ENCODE measurements around the gene TBCK. TPM values are rescaled to one million over a fixed set of nuclear protein-coding genes. Genes with fewer than 3 reads are reported as not detected.

The TBCK gene
- total and polyA plus RNA-seq, 2 donors (not counting 1 experiment from before 2014, with no cell fraction given): 17.5 to 86.1 TPM

- intact Hi-C loops (cut with micrococcal nuclease): no loop called here
- Mint-ChIP-seq H3K9me3 (ENCODE audit: insufficient read depth) (no peaks in the 10 kb centered on the region), H3K4me1 (no peaks in the 10 kb centered on the region), H3K27me3 (no peaks in the 10 kb centered on the region), H3K4me3 (no peak overlapping the region), H3K27ac (no peak overlapping the region)
- no CpG with 5 or more reads among the region's 4 CpGs for WGBS (ENCODE audit: insufficient coverage)
- ATAC-seq (ENCODE audit: low read depth) (no peak), DNase-seq (no peak)
- Histone ChIP-seq H3K36me3 (replicated peaks in 1 of 2; ENCODE audit: control extremely low read depth in 1 of 2, control insufficient read depth in 1 of 2, extremely low read depth in 1 of 2, insufficient read depth in 2 of 2, low read length in 1 of 2) (peaks cover 3 to 29% of the 10 kb centered on the region in 2 experiments), H2AFZ (ENCODE audit: insufficient read depth, low read depth, low read length, poor library complexity, severe bottlenecking) (no peak overlapping the region), H3K27me3 (replicated peaks in 1 of 4; ENCODE audit: control extremely low read depth in 1 of 4, control insufficient read depth in 3 of 4, insufficient read depth in 4 of 4, low read length in 3 of 4) (no peaks in the 10 kb centered on the region), H3K27ac (ENCODE audit: low read length in 2 of 2) (no peak overlapping the region), H3K4me2 (replicated peaks; ENCODE audit: low read depth, low read length, poor library complexity, severe bottlenecking) (no peak overlapping the region), H3K4me1 (ENCODE audit: control insufficient read depth in 2 of 2, insufficient read depth in 2 of 2, low read length in 2 of 2) (no peaks in the 10 kb centered on the region), H4K20me1 (ENCODE audit: control insufficient read depth, insufficient read depth, low read length, poor library complexity, severe bottlenecking) (no peaks in the 10 kb centered on the region), H3K9me3 (ENCODE audit: control extremely low read depth in 1 of 3, control insufficient read depth in 2 of 3, insufficient read depth in 1 of 3, low read length in 2 of 3) (no peaks in the 10 kb centered on the region), H3K9ac (ENCODE audit: low read length) (no peak overlapping the region), H3K4me3 (ENCODE audit: control extremely low read depth in 1 of 5, extremely low read depth in 1 of 5, insufficient read depth in 1 of 5, low read depth in 2 of 5, low read length in 4 of 5) (no peak overlapping the region), H3K79me2 (ENCODE audit: control insufficient read depth, insufficient read depth, low read length) (no peaks in the 10 kb centered on the region)
- CTCF ChIA-PET: no interaction called here
- POLR2A ChIA-PET: no interaction called here
- TF ChIP-seq EZH2 (IDR thresholded peaks at IDR 0.05; ENCODE audit: borderline replicate concordance, insufficient read depth, low read depth, low read length, poor library complexity, severe bottlenecking) (no peak), CTCF (IDR thresholded peaks at IDR 0.05) (no peak)
These were observed 62.5 kb downstream of the TBCK start for GRCh38 chr4:106253364-106254129.

- no peaks in the 10 kb centered on the region for H3K27me3 Mint-ChIP-seq
- no peak for TF ChIP-seq EZH2 (IDR thresholded peaks at IDR 0.05; ENCODE audit: borderline replicate concordance, insufficient read depth, low read depth, low read length, poor library complexity, severe bottlenecking)
- Histone ChIP-seq H3K27me3 (replicated peaks in 1 of 4; ENCODE audit: control extremely low read depth in 1 of 4, control insufficient read depth in 3 of 4, insufficient read depth in 4 of 4, low read length in 3 of 4) (no peaks in the 10 kb centered on the region), H3K27ac (ENCODE audit: low read length in 2 of 2) (no peak overlapping the region), H3K4me1 (ENCODE audit: control insufficient read depth in 2 of 2, insufficient read depth in 2 of 2, low read length in 2 of 2) (no peaks in the 10 kb centered on the region), H3K9ac (ENCODE audit: low read length) (no peak overlapping the region), H3K4me2 (replicated peaks; ENCODE audit: low read depth, low read length, poor library complexity, severe bottlenecking) (no peak overlapping the region), H4K20me1 (ENCODE audit: control insufficient read depth, insufficient read depth, low read length, poor library complexity, severe bottlenecking) (no peaks in the 10 kb centered on the region), H2AFZ (ENCODE audit: insufficient read depth, low read depth, low read length, poor library complexity, severe bottlenecking) (no peak overlapping the region), H3K4me3 (ENCODE audit: control extremely low read depth in 1 of 5, extremely low read depth in 1 of 5, insufficient read depth in 1 of 5, low read depth in 2 of 5, low read length in 4 of 5) (no peak overlapping the region), H3K79me2 (ENCODE audit: control insufficient read depth, insufficient read depth, low read length) (no peaks in the 10 kb centered on the region), H3K9me3 (ENCODE audit: control extremely low read depth in 1 of 3, control insufficient read depth in 2 of 3, insufficient read depth in 1 of 3, low read length in 2 of 3) (peaks cover 0 to 4% (median 0%) of the 10 kb centered on the region in 3 donors), H3K36me3 (replicated peaks in 1 of 2; ENCODE audit: control extremely low read depth in 1 of 2, control insufficient read depth in 1 of 2, extremely low read depth in 1 of 2, insufficient read depth in 2 of 2, low read length in 1 of 2) (peaks cover 6 to 29% of the 10 kb centered on the region in 2 experiments)
- ChIA-PET POLR2A (no interaction called here), CTCF (no interaction called here)
- intact Hi-C loops (cut with micrococcal nuclease): no loop called here
- no peak overlapping the region for H3K27ac Mint-ChIP-seq
- ATAC-seq (ENCODE audit: low read depth) (no peak), DNase-seq (no peak)
- no peaks in the 10 kb centered on the region for H3K9me3 Mint-ChIP-seq (ENCODE audit: insufficient read depth)
- H3K4me1 Mint-ChIP-seq: no peaks in the 10 kb centered on the region
- no peak overlapping the region for H3K4me3 Mint-ChIP-seq
These were observed 68.4 kb downstream of the TBCK start for GRCh38 chr4:106247600-106247999.

Data from B cell (primary cell).